Smooth muscle cell (in vitro differentiated cells): ENCODE data around the gene CTNNAL1. TPM values are rescaled to one million over a fixed set of nuclear protein-coding genes. Genes with fewer than 3 reads are reported as not detected.

Experiments used
- DNase-seq: peaks from one replicate; lab custom pipeline; 2025; ENCODE audit not compliant: unreplicated experiment; lab: John Stamatoyannopoulos, UW
- H2AFZ ChIP-seq: fragments of 200-600 bp; sonication (generic); 2 replicates; pipeline ENCODE4 v1.6.0; 2016; ENCODE audit warnings: antibody characterized with exemption, low read depth, mild to moderate bottlenecking
- H3F3A ChIP-seq: fragments of 200-600 bp; sonication (generic); 2 replicates; pipeline ENCODE4 v1.6.0; 2017; ENCODE audit warnings: antibody characterized with exemption, low read depth
- H3K27ac ChIP-seq: fragments of 200-600 bp; sonication (generic); 2 replicates; pipeline ENCODE4 v1.5.1; 2016; ENCODE audit warnings: low read depth, mild to moderate bottlenecking
- H3K27me3 ChIP-seq: fragments of 200-600 bp; sonication (generic); 2 replicates; pipeline ENCODE4 v1.6.1; 2016; ENCODE audit warnings: low read depth, mild to moderate bottlenecking
- H3K36me3 ChIP-seq: fragments of 200-600 bp; sonication (generic); 2 replicates; pipeline ENCODE4 v1.5.1; 2016; ENCODE audit warnings: low read depth
- H3K4me1 ChIP-seq: fragments of 200-600 bp; sonication (generic); 2 replicates; pipeline ENCODE4 v1.5.1; 2016; ENCODE audit warnings: low read depth
- H3K4me2 ChIP-seq: fragments of 200-600 bp; sonication (generic); 2 replicates; pipeline ENCODE4 v1.6.0; 2016; ENCODE audit warnings: mild to moderate bottlenecking
- H3K4me3 ChIP-seq: fragments of 200-600 bp; sonication (generic); 2 replicates; pipeline ENCODE4 v1.5.1; 2016; ENCODE audit warnings: mild to moderate bottlenecking
- H3K79me2 ChIP-seq: fragments of 200-600 bp; sonication (generic); 2 replicates; pipeline ENCODE4 v1.6.0; 2016; ENCODE audit warnings: low read depth, mild to moderate bottlenecking
- H3K9ac ChIP-seq: fragments of 200-600 bp; sonication (generic); 2 replicates; pipeline ENCODE4 v1.6.0; 2016; ENCODE audit warnings: low read depth
- H3K9me3 ChIP-seq: fragments of 200-600 bp; sonication (generic); replicated peaks from 2 replicates; pipeline ENCODE4 v1.5.1; 2016; ENCODE audit warnings: low read depth
- H4K20me1 ChIP-seq: fragments of 200-600 bp; sonication (generic); 2 replicates; pipeline ENCODE4 v1.6.0; 2016; ENCODE audit warnings: low read depth
- WGBS: methylation state at CpG from one replicate; pipeline ENCODE4 v1.1.7; 2016; ENCODE audit warnings: low lambda C conversion rate; 5-methylcytosine and 5-hydroxymethylcytosine counted together
- polyA plus RNA-seq: library from polyadenylated mRNA; unstranded; fragments of >200 nt; fragmentation: Nextera tagmentation; extraction: Ambion mirVana; gene quantifications from 2 replicates; pipeline ENCODE4 v1.2.1, GENCODE V29; 2016
- total RNA-seq: library from RNA; depleted of rRNA; stranded (reverse); fragments of >200 nt; gene quantifications from 2 replicates; pipeline ENCODE4 v1.2.3, GENCODE V29; 2014
- TF ChIP-seq, protein P1 (sequence below): fragments of 200-600 bp; sonication (generic); IDR thresholded peaks from 2 replicates; pipeline ENCODE4 v1.5.1; 2017; ENCODE audit warnings: borderline replicate concordance, mild to moderate bottlenecking, antibody characterized with exemption; ENCODE audit not compliant: insufficient read depth, poor library complexity, severe bottlenecking

Gene CTNNAL1
- total and polyA plus RNA-seq, 2 experiments from 2014 or later = 27.4 to 33.5 TPM

DNA sequence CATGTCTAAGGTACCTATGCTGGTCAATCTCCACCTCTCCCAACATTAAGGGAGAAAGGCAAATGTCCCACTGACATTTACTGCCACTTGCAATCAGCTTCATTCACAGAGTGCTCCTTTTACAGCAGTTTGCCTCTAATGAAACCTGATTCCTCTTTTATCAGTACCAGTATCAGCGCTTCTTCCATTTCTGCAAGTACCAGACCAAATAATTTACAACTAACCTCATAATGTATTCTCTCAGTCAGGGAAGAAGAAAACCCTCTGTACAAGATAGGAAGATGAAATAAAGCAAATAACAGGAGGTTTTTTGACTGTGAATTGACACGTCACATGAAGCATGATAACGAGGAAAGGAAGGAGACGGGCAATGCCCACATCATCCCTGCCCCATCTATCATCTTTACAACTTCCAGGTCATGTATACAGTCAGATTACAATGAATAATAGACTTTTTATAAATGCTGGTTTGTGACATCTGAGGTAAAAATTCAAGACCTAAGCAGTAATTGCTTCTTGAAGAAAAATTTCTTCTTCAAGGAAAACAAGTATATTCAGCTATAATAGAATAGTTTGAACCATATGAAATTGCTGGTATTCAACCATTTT is 57.2 kb downstream of the CTNNAL1 start:
- Histone ChIP-seq H3K27ac (no peak overlapping the region), H3K4me2 (no peak overlapping the region), H4K20me1 (no peaks in the 10 kb centered on the region), H3K4me1 (no peaks in the 10 kb centered on the region), H3K9me3 (no peaks in the 10 kb centered on the region), H2AFZ (no peak overlapping the region), H3K79me2 (no peaks in the 10 kb centered on the region), H3F3A (no peaks in the 10 kb centered on the region), H3K36me3 (no peaks in the 10 kb centered on the region), H3K27me3 (no peaks in the 10 kb centered on the region), H3K4me3 (no peak overlapping the region), H3K9ac (no peak overlapping the region)
- TF ChIP-seq, protein P1, sequence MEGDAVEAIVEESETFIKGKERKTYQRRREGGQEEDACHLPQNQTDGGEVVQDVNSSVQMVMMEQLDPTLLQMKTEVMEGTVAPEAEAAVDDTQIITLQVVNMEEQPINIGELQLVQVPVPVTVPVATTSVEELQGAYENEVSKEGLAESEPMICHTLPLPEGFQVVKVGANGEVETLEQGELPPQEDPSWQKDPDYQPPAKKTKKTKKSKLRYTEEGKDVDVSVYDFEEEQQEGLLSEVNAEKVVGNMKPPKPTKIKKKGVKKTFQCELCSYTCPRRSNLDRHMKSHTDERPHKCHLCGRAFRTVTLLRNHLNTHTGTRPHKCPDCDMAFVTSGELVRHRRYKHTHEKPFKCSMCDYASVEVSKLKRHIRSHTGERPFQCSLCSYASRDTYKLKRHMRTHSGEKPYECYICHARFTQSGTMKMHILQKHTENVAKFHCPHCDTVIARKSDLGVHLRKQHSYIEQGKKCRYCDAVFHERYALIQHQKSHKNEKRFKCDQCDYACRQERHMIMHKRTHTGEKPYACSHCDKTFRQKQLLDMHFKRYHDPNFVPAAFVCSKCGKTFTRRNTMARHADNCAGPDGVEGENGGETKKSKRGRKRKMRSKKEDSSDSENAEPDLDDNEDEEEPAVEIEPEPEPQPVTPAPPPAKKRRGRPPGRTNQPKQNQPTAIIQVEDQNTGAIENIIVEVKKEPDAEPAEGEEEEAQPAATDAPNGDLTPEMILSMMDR = no peak
- WGBS = 51% methylated on average over 4 of the region's 4 CpGs
- DNase-seq = no peak

DNA sequence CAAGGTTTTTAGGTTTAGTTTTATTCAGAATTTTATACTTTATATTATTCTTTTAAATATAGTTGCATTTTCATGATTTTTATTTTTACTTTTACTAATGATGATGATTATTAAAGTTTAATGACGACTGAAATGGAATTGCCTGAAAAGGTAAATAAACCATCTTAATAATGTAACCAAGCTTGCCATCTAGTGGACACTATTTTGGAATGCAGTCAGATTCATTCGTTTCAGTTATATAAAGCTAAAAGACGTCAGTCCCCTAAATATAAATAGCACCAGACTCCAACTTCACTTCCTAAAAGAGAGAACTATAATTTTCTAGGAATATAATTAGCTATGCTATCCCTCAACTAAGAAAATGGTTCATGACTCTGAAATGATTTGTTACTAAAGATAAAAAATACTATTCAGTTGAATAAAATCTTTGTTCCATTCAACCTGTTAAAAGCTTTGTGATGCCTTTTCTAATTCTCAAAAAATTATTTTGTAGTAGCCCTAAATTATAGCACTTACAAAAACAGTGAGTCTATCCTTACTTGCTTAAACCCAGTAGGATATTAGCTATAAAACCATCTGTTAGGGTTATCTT is 59.2 kb downstream of the CTNNAL1 start:
- Histone ChIP-seq H3K9ac (no peak overlapping the region), H2AFZ (no peak overlapping the region), H3K27ac (no peak overlapping the region), H3K79me2 (no peaks in the 10 kb centered on the region), H3K4me3 (no peak overlapping the region), H4K20me1 (no peaks in the 10 kb centered on the region), H3K36me3 (no peaks in the 10 kb centered on the region), H3K4me1 (no peaks in the 10 kb centered on the region), H3K4me2 (no peak overlapping the region), H3K27me3 (no peaks in the 10 kb centered on the region), H3F3A (no peaks in the 10 kb centered on the region), H3K9me3 (no peaks in the 10 kb centered on the region)
- DNase-seq = no peak
- WGBS = 24% methylated on average over 3 of the region's 3 CpGs
- TF ChIP-seq, protein P1 = peak; percentile 67

DNA sequence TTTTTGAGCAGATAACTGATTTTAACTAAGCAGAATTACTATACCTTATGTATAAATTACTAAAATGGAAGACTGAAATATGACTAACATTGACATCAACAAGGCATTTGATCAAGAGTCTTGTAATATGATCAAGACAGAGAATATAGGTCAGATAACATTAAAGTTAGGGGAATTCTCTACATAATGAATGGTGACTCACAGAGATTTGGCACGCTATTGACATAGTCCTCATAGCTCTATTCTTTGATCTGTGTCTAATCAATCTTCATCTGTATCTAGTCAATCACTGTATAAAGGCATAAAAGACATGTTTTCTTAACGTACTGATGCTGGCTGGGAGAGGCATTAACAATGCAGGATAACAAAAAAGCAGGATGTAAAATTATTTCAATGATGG is 61.7 kb downstream of the CTNNAL1 start:
- TF ChIP-seq, protein P1 = no peak
- Histone ChIP-seq H3F3A (no peaks in the 10 kb centered on the region), H3K4me2 (no peak overlapping the region), H4K20me1 (no peaks in the 10 kb centered on the region), H2AFZ (no peak overlapping the region), H3K79me2 (no peaks in the 10 kb centered on the region), H3K9me3 (no peaks in the 10 kb centered on the region), H3K4me1 (no peaks in the 10 kb centered on the region), H3K27me3 (no peaks in the 10 kb centered on the region), H3K4me3 (no peak overlapping the region), H3K9ac (no peak overlapping the region), H3K27ac (no peak overlapping the region), H3K36me3 (no peaks in the 10 kb centered on the region)
- DNase-seq = no peak
- 97% methylated on average over 2 of the region's 2 CpGs for WGBS

DNA sequence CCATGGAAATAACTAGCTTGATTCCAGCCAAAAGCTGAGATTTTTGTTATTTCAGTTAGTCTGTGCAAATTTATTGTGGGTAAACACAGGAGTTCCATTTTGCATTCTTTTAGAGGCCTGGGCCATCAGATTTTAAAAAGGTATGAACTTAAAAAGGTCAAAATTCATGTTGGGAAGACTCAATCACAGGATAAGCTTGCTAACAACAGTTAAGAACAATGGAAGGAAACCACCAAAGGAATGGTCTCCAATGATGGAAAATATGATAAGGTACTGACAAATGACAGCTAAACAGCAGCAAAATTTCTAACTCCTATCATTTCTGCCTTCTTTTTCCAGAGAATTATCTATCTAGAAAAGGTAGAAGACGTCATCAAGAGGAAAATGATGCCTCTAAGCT is 63.1 kb downstream of the CTNNAL1 start:
- 86% methylated on average over 1 of the region's 1 CpG for WGBS

More for the DNA sequence above, 63.1 kb downstream of the CTNNAL1 start:
- Histone ChIP-seq H2AFZ (no peak overlapping the region), H3F3A (no peaks in the 10 kb centered on the region), H3K27ac (no peak overlapping the region), H3K9ac (no peak overlapping the region), H3K4me3 (no peak overlapping the region), H3K4me2 (no peak overlapping the region), H3K36me3 (no peaks in the 10 kb centered on the region), H3K27me3 (no peaks in the 10 kb centered on the region), H3K9me3 (no peaks in the 10 kb centered on the region), H3K79me2 (no peaks in the 10 kb centered on the region), H3K4me1 (no peaks in the 10 kb centered on the region), H4K20me1 (no peaks in the 10 kb centered on the region)
- DNase-seq = no peak
- TF ChIP-seq, protein P1 = no peak
